ENCODE data around the gene CEP120. TPM values are rescaled to one million over a fixed set of nuclear protein-coding genes. Genes with fewer than 3 reads are reported as not detected.

The CEP120 gene
- total RNA-seq, 2 donors from 2014 or later = 35.8 to 41.0 TPM

GRCh38 chr5:123397538-123397937 is 25.7 kb downstream of the CEP120 start:
- DNase-seq (ENCODE audit: low spot score) = no peak
- Mint-ChIP-seq H3K9me3 (no peaks in the 10 kb centered on the region), H3K36me3 (peaks cover 14% of the 10 kb centered on the region), H3K4me1 (ENCODE audit: low read depth in 2 of 2) (peaks cover 0 to 7% of the 10 kb centered on the region in 2 donors), H3K27me3 (no peaks in the 10 kb centered on the region), H3K27ac (no peak overlapping the region), H3K4me3 (no peak overlapping the region)
- ATAC-seq = no peak

GRCh38 chr5:123391009-123391408 is 32.2 kb downstream of the CEP120 start:
- DNase-seq (ENCODE audit: low spot score) = no peak
- Mint-ChIP-seq H3K36me3 (peaks cover 9% of the 10 kb centered on the region), H3K27ac (no peak overlapping the region), H3K27me3 (no peaks in the 10 kb centered on the region), H3K9me3 (no peaks in the 10 kb centered on the region), H3K4me1 (ENCODE audit: low read depth in 2 of 2) (no peaks in the 10 kb centered on the region), H3K4me3 (no peak overlapping the region)
- no peak for ATAC-seq

- peaks cover 17% of the 10 kb centered on the region for H3K36me3 Mint-ChIP-seq
- no peak for DNase-seq (ENCODE audit: low spot score)
- ATAC-seq = no peak
- no peak overlapping the region for H3K4me3 Mint-ChIP-seq
- H3K4me1 Mint-ChIP-seq (ENCODE audit: low read depth in 2 of 2) = no peaks in the 10 kb centered on the region
- no peaks in the 10 kb centered on the region for H3K27me3 Mint-ChIP-seq
- H3K27ac Mint-ChIP-seq = no peak overlapping the region
- no peaks in the 10 kb centered on the region for H3K9me3 Mint-ChIP-seq
Observed at GRCh38 chr5:123389794-123390193, 33.4 kb downstream of the CEP120 start.

GRCh38 chr5:123387313-123387712 is 35.9 kb downstream of the CEP120 start:
- H3K4me3 Mint-ChIP-seq = no peak overlapping the region
- peaks cover 26% of the 10 kb centered on the region for H3K36me3 Mint-ChIP-seq
- no peaks in the 10 kb centered on the region for H3K27me3 Mint-ChIP-seq
- H3K9me3 Mint-ChIP-seq = no peaks in the 10 kb centered on the region
- no peak overlapping the region for H3K27ac Mint-ChIP-seq
- DNase-seq (ENCODE audit: low spot score) = no peak
- no peaks in the 10 kb centered on the region for H3K4me1 Mint-ChIP-seq (ENCODE audit: low read depth in 2 of 2)
- ATAC-seq = no peak

- no peaks in the 10 kb centered on the region for H3K9me3 Mint-ChIP-seq
- no peak for ATAC-seq
- H3K4me3 Mint-ChIP-seq = no peak overlapping the region
- no peak overlapping the region for H3K27ac Mint-ChIP-seq
- no peaks in the 10 kb centered on the region for H3K27me3 Mint-ChIP-seq
- peaks cover 41% of the 10 kb centered on the region for H3K36me3 Mint-ChIP-seq
- H3K4me1 Mint-ChIP-seq (ENCODE audit: low read depth in 2 of 2) = no peaks in the 10 kb centered on the region
- DNase-seq (ENCODE audit: low spot score) = no peak
Observed at GRCh38 chr5:123382252-123382651, 41.0 kb downstream of the CEP120 start.

GRCh38 chr5:123371575-123372179 is 51.5 kb downstream of the CEP120 start:
- Mint-ChIP-seq H3K4me1 (ENCODE audit: low read depth in 2 of 2) (peaks cover 0 to 6% of the 10 kb centered on the region in 2 donors), H3K4me3 (no peak overlapping the region), H3K27me3 (no peaks in the 10 kb centered on the region), H3K9me3 (no peaks in the 10 kb centered on the region), H3K36me3 (peaks cover 33% of the 10 kb centered on the region), H3K27ac (no peak overlapping the region)
- ATAC-seq (no peak), DNase-seq (ENCODE audit: low spot score) (no peak)

GRCh38 chr5:123369371-123369968 is 53.7 kb downstream of the CEP120 start:
- no peaks in the 10 kb centered on the region for H3K9me3 Mint-ChIP-seq
- DNase-seq (ENCODE audit: low spot score) = no peak
- peaks cover 23% of the 10 kb centered on the region for H3K36me3 Mint-ChIP-seq
- no peak overlapping the region for H3K27ac Mint-ChIP-seq
- H3K4me3 Mint-ChIP-seq = no peak overlapping the region
- no peaks in the 10 kb centered on the region for H3K27me3 Mint-ChIP-seq
- H3K4me1 Mint-ChIP-seq (ENCODE audit: low read depth in 2 of 2) = peaks cover 0 to 6% of the 10 kb centered on the region in 2 donors
- no peak for ATAC-seq

GRCh38 chr5:123367739-123368138 is 55.5 kb downstream of the CEP120 start:
- Mint-ChIP-seq H3K27me3 (no peaks in the 10 kb centered on the region), H3K4me3 (no peak overlapping the region), H3K4me1 (ENCODE audit: low read depth in 2 of 2) (peaks cover 0 to 6% of the 10 kb centered on the region in 2 donors), H3K36me3 (peaks cover 19% of the 10 kb centered on the region), H3K27ac (no peak overlapping the region), H3K9me3 (no peaks in the 10 kb centered on the region)
- DNase-seq (ENCODE audit: low spot score) = no peak
- ATAC-seq = no peak

GRCh38 chr5:123365156-123365555 is 58.0 kb downstream of the CEP120 start:
- DNase-seq (ENCODE audit: low spot score) = no peak
- Mint-ChIP-seq H3K27me3 (no peaks in the 10 kb centered on the region), H3K4me1 (ENCODE audit: low read depth in 2 of 2) (no peaks in the 10 kb centered on the region), H3K9me3 (no peaks in the 10 kb centered on the region), H3K4me3 (no peak overlapping the region), H3K36me3 (peaks cover 22% of the 10 kb centered on the region), H3K27ac (no peak overlapping the region)
- ATAC-seq = no peak

GRCh38 chr5:123364441-123365155 is 58.6 kb downstream of the CEP120 start:
- Mint-ChIP-seq H3K27ac (no peak overlapping the region), H3K4me3 (no peak overlapping the region), H3K4me1 (ENCODE audit: low read depth in 2 of 2) (no peaks in the 10 kb centered on the region), H3K27me3 (no peaks in the 10 kb centered on the region), H3K9me3 (no peaks in the 10 kb centered on the region), H3K36me3 (peaks cover 22% of the 10 kb centered on the region)
- DNase-seq (ENCODE audit: low spot score) (no peak), ATAC-seq (no peak)

- H3K36me3 Mint-ChIP-seq = peaks cover 36% of the 10 kb centered on the region
- no peak overlapping the region for H3K4me3 Mint-ChIP-seq
- no peaks in the 10 kb centered on the region for H3K4me1 Mint-ChIP-seq (ENCODE audit: low read depth in 2 of 2)
- DNase-seq (ENCODE audit: low spot score) (no peak), ATAC-seq (no peak)
- H3K27me3 Mint-ChIP-seq = no peaks in the 10 kb centered on the region
- H3K27ac Mint-ChIP-seq = no peak overlapping the region
- no peaks in the 10 kb centered on the region for H3K9me3 Mint-ChIP-seq
Observed at GRCh38 chr5:123360910-123361309, 62.3 kb downstream of the CEP120 start.

- Mint-ChIP-seq H3K27ac (no peak overlapping the region), H3K36me3 (peaks cover 37% of the 10 kb centered on the region), H3K4me3 (no peak overlapping the region), H3K9me3 (no peaks in the 10 kb centered on the region), H3K4me1 (ENCODE audit: low read depth in 2 of 2) (no peaks in the 10 kb centered on the region), H3K27me3 (no peaks in the 10 kb centered on the region)
- no peak for ATAC-seq
- no peak for DNase-seq (ENCODE audit: low spot score)
Observed at GRCh38 chr5:123360201-123360571, 63.0 kb downstream of the CEP120 start.

GRCh38 chr5:123359454-123360200 is 63.6 kb downstream of the CEP120 start:
- H3K4me1 Mint-ChIP-seq (ENCODE audit: low read depth in 2 of 2) = no peaks in the 10 kb centered on the region
- no peaks in the 10 kb centered on the region for H3K27me3 Mint-ChIP-seq
- H3K4me3 Mint-ChIP-seq = no peak overlapping the region
- no peak for DNase-seq (ENCODE audit: low spot score)
- H3K9me3 Mint-ChIP-seq = no peaks in the 10 kb centered on the region
- no peak overlapping the region for H3K27ac Mint-ChIP-seq
- ATAC-seq = no peak
- peaks cover 37% of the 10 kb centered on the region for H3K36me3 Mint-ChIP-seq

- Mint-ChIP-seq H3K27ac (no peak overlapping the region), H3K27me3 (no peaks in the 10 kb centered on the region), H3K9me3 (no peaks in the 10 kb centered on the region), H3K4me1 (ENCODE audit: low read depth in 2 of 2) (no peaks in the 10 kb centered on the region), H3K36me3 (peaks cover 37% of the 10 kb centered on the region), H3K4me3 (no peak overlapping the region)
- ATAC-seq (no peak), DNase-seq (ENCODE audit: low spot score) (no peak)
Observed at GRCh38 chr5:123358751-123359150, 64.5 kb downstream of the CEP120 start.

Measured in natural killer cell treated with Interleukin-12 subunit alpha and Interleukin-12 subunit beta and Interleukin-15 and Interleukin-18, amount 100 ng/mL, for 72 hours (primary cell).